ENCODE results near the gene SND1. TPM values are rescaled to one million over a fixed set of nuclear protein-coding genes. Genes with fewer than 3 reads are reported as not detected.

The SND1 gene
- total and polyA plus RNA-seq, 2 donors (not counting 1 experiment from before 2014, with no cell fraction given) = 44.4 to 165 TPM

GRCh38 chr7:127943541-127944521 is 291.8 kb downstream of the SND1 start:
- CTCF ChIA-PET = no interaction called here
- no peak for ATAC-seq (ENCODE audit: low read depth)
- peaks cover 24% of the 10 kb centered on the region for H3K4me1 Mint-ChIP-seq

GRCh38 chr7:127946111-127946510 is 294.1 kb downstream of the SND1 start:
- H3K9me3 ChIP-seq (ENCODE audit: control extremely low read depth in 1 of 3, control insufficient read depth in 2 of 3, insufficient read depth in 1 of 3, low read length in 2 of 3) = no peaks in the 10 kb centered on the region
- Mint-ChIP-seq H3K9me3 (ENCODE audit: insufficient read depth) (no peaks in the 10 kb centered on the region), H3K27ac (no peak overlapping the region), H3K4me1 (peaks cover 17% of the 10 kb centered on the region), H3K27me3 (no peaks in the 10 kb centered on the region), H3K4me3 (no peak overlapping the region)
- no peak for ATAC-seq (ENCODE audit: low read depth)
- H4K20me1 ChIP-seq (ENCODE audit: control insufficient read depth, insufficient read depth, low read length, poor library complexity, severe bottlenecking) = no peaks in the 10 kb centered on the region
- no peak overlapping the region for H2AFZ ChIP-seq (ENCODE audit: insufficient read depth, low read depth, low read length, poor library complexity, severe bottlenecking)
- H3K4me2 ChIP-seq (replicated peaks; ENCODE audit: low read depth, low read length, poor library complexity, severe bottlenecking) = no peak overlapping the region
- no peak overlapping the region for H3K9ac ChIP-seq (ENCODE audit: low read length)
- POLR2A ChIA-PET = no interaction called here
- peaks cover 6% of the 10 kb centered on the region for H3K79me2 ChIP-seq (ENCODE audit: control insufficient read depth, insufficient read depth, low read length)
- peaks cover 7 to 23% of the 10 kb centered on the region in 2 experiments for H3K36me3 ChIP-seq (replicated peaks in 1 of 2; ENCODE audit: control extremely low read depth in 1 of 2, control insufficient read depth in 1 of 2, extremely low read depth in 1 of 2, insufficient read depth in 2 of 2, low read length in 1 of 2)
- TF ChIP-seq, protein P1, sequence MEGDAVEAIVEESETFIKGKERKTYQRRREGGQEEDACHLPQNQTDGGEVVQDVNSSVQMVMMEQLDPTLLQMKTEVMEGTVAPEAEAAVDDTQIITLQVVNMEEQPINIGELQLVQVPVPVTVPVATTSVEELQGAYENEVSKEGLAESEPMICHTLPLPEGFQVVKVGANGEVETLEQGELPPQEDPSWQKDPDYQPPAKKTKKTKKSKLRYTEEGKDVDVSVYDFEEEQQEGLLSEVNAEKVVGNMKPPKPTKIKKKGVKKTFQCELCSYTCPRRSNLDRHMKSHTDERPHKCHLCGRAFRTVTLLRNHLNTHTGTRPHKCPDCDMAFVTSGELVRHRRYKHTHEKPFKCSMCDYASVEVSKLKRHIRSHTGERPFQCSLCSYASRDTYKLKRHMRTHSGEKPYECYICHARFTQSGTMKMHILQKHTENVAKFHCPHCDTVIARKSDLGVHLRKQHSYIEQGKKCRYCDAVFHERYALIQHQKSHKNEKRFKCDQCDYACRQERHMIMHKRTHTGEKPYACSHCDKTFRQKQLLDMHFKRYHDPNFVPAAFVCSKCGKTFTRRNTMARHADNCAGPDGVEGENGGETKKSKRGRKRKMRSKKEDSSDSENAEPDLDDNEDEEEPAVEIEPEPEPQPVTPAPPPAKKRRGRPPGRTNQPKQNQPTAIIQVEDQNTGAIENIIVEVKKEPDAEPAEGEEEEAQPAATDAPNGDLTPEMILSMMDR (IDR thresholded peaks at IDR 0.05) = no peak
- no peak for TF ChIP-seq EZH2 (IDR thresholded peaks at IDR 0.05; ENCODE audit: borderline replicate concordance, insufficient read depth, low read depth, low read length, poor library complexity, severe bottlenecking)
- CTCF ChIA-PET = interaction anchor here (0.8 kb wide), 1 partner anchor 22 kb away, joined by 3 read pairs; no protein-coding TSS in a partner anchor
- DNase-seq = no peak
- no peaks in the 10 kb centered on the region for H3K27me3 ChIP-seq (replicated peaks in 1 of 4; ENCODE audit: control extremely low read depth in 1 of 4, control insufficient read depth in 3 of 4, insufficient read depth in 4 of 4, low read length in 3 of 4)
- no peak overlapping the region for H3K4me3 ChIP-seq (ENCODE audit: control extremely low read depth in 1 of 5, extremely low read depth in 1 of 5, insufficient read depth in 1 of 5, low read depth in 2 of 5, low read length in 4 of 5)
- peaks cover 0 to 6% of the 10 kb centered on the region in 2 donors for H3K4me1 ChIP-seq (ENCODE audit: control insufficient read depth in 2 of 2, insufficient read depth in 2 of 2, low read length in 2 of 2)
- H3K27ac ChIP-seq (ENCODE audit: low read length in 2 of 2) = no peak overlapping the region
- intact Hi-C loops (cut with micrococcal nuclease) = no loop called here

More at GRCh38 chr7:127943541-127944521, 291.8 kb downstream of the SND1 start:
- peaks cover 0 to 6% of the 10 kb centered on the region in 2 donors for H3K4me1 ChIP-seq (ENCODE audit: control insufficient read depth in 2 of 2, insufficient read depth in 2 of 2, low read length in 2 of 2)
- H3K27me3 ChIP-seq (replicated peaks in 1 of 4; ENCODE audit: control extremely low read depth in 1 of 4, control insufficient read depth in 3 of 4, insufficient read depth in 4 of 4, low read length in 3 of 4) = no peaks in the 10 kb centered on the region
- no peaks in the 10 kb centered on the region for H3K9me3 ChIP-seq (ENCODE audit: control extremely low read depth in 1 of 3, control insufficient read depth in 2 of 3, insufficient read depth in 1 of 3, low read length in 2 of 3)
- no peak overlapping the region for H2AFZ ChIP-seq (ENCODE audit: insufficient read depth, low read depth, low read length, poor library complexity, severe bottlenecking)
- DNase-seq = no peak
- H3K9ac ChIP-seq (ENCODE audit: low read length) = no peak overlapping the region
- Mint-ChIP-seq H3K9me3 (ENCODE audit: insufficient read depth) (no peaks in the 10 kb centered on the region), H3K27ac (no peak overlapping the region), H3K4me3 (no peak overlapping the region), H3K27me3 (no peaks in the 10 kb centered on the region)
- H4K20me1 ChIP-seq (ENCODE audit: control insufficient read depth, insufficient read depth, low read length, poor library complexity, severe bottlenecking) = no peaks in the 10 kb centered on the region
- no peak overlapping the region for H3K4me2 ChIP-seq (replicated peaks; ENCODE audit: low read depth, low read length, poor library complexity, severe bottlenecking)
- POLR2A ChIA-PET = no interaction called here
- H3K79me2 ChIP-seq (ENCODE audit: control insufficient read depth, insufficient read depth, low read length) = peaks cover 6% of the 10 kb centered on the region
- peaks cover 5 to 37% of the 10 kb centered on the region in 2 experiments for H3K36me3 ChIP-seq (replicated peaks in 1 of 2; ENCODE audit: control extremely low read depth in 1 of 2, control insufficient read depth in 1 of 2, extremely low read depth in 1 of 2, insufficient read depth in 2 of 2, low read length in 1 of 2)
- TF ChIP-seq, protein P1 (IDR thresholded peaks at IDR 0.05) = no peak
- no peak for TF ChIP-seq EZH2 (IDR thresholded peaks at IDR 0.05; ENCODE audit: borderline replicate concordance, insufficient read depth, low read depth, low read length, poor library complexity, severe bottlenecking)
- 94% methylated on average over 11 of the region's 16 CpGs for WGBS (ENCODE audit: insufficient coverage)
- intact Hi-C loops (cut with micrococcal nuclease) = no loop called here
- no peak overlapping the region for H3K4me3 ChIP-seq (ENCODE audit: control extremely low read depth in 1 of 5, extremely low read depth in 1 of 5, insufficient read depth in 1 of 5, low read depth in 2 of 5, low read length in 4 of 5)
- no peak overlapping the region for H3K27ac ChIP-seq (ENCODE audit: low read length in 2 of 2)

All from B cell (primary cell).